Loucy (cell line): ENCODE measurements around the gene SETBP1.

Experiments
- H2AFZ ChIP-seq: fragments of 200-600 bp; sonication (generic); 2 replicates; pipeline ENCODE4 v1.6.0; 2016; ENCODE audit warnings: antibody characterized with exemption, mild to moderate bottlenecking, low read length, moderate library complexity
- H3F3A ChIP-seq: fragments of 200-600 bp; 2 replicates; pipeline ENCODE4 v1.6.0; 2016; ENCODE audit warnings: antibody characterized with exemption, low read depth, mild to moderate bottlenecking
- H3K27me3 ChIP-seq: fragments of 200-600 bp; sonication (generic); 2 replicates; pipeline ENCODE4 v1.6.1; 2014; ENCODE audit warnings: low read length, mild to moderate bottlenecking; ENCODE audit not compliant: insufficient read depth, poor library complexity, severe bottlenecking
- H3K36me3 ChIP-seq: fragments of 200-600 bp; sonication (generic); 2 replicates; pipeline ENCODE4 v1.6.1; 2016; ENCODE audit warnings: low read length; ENCODE audit not compliant: insufficient read depth
- H3K4me1 ChIP-seq: fragments of 200-600 bp; sonication (generic); 2 replicates; pipeline ENCODE4 v1.5.1; 2014; ENCODE audit warnings: low read length, mild to moderate bottlenecking; ENCODE audit not compliant: insufficient read depth, poor library complexity, severe bottlenecking
- H3K4me2 ChIP-seq: fragments of 200-600 bp; sonication (generic); 2 replicates; pipeline ENCODE4 v1.6.0; 2014; ENCODE audit warnings: antibody characterized with exemption, low read length, low read depth, mild to moderate bottlenecking; ENCODE audit not compliant: poor library complexity, severe bottlenecking
- H3K4me3 ChIP-seq: fragments of 200-600 bp; sonication (generic); 2 replicates; pipeline ENCODE4 v1.5.1; 2014; ENCODE audit warnings: low read length, mild to moderate bottlenecking, mixed read lengths; ENCODE audit not compliant: poor library complexity, severe bottlenecking
- H3K79me2 ChIP-seq: fragments of 200-600 bp; sonication (generic); 2 replicates; pipeline ENCODE4 v1.6.1; 2014; ENCODE audit warnings: low read length; ENCODE audit not compliant: insufficient read depth
- H3K9ac ChIP-seq: fragments of 200-600 bp; sonication (generic); 2 replicates; pipeline ENCODE4 v1.6.0; 2014; ENCODE audit warnings: mild to moderate bottlenecking, low read depth, low read length, moderate library complexity; ENCODE audit not compliant: poor library complexity, severe bottlenecking
- H3K9me2 ChIP-seq: fragments of 200-600 bp; sonication (generic); replicated peaks from 2 replicates; pipeline ENCODE4 v1.6.1; 2016; ENCODE audit warnings: low read depth, low read length, mixed read lengths
- H3K9me3 ChIP-seq: fragments of 200-600 bp; sonication (generic); 2 replicates; pipeline ENCODE4 v1.6.1; 2014; ENCODE audit warnings: mild to moderate bottlenecking, antibody characterized with exemption, low read length, low read depth; ENCODE audit not compliant: insufficient read depth
- H4K20me1 ChIP-seq: fragments of 200-600 bp; sonication (generic); 2 replicates; pipeline ENCODE4 v1.6.0; 2014; ENCODE audit warnings: antibody characterized with exemption, low read length, mild to moderate bottlenecking; ENCODE audit not compliant: insufficient read depth, poor library complexity, severe bottlenecking
- CTCF ChIP-seq: fragments of 200-600 bp; sonication (generic); conservative IDR thresholded peaks from 2 replicates; pipeline ENCODE4 v1.5.1; 2014; ENCODE audit warnings: mild to moderate bottlenecking, antibody characterized with exemption, low read length
- EZH2phosphoT487 ChIP-seq: fragments of 200-600 bp; IDR thresholded peaks from 2 replicates; pipeline ENCODE4 v1.6.1; 2018; ENCODE audit warnings: antibody characterized with exemption, mild to moderate bottlenecking, moderate library complexity, borderline replicate concordance

Gene SETBP1

GRCh38 chr18:44897816-44898215 lies 217.1 kb downstream of the SETBP1 start:
- no peaks in the 10 kb centered on the region for H4K20me1 ChIP-seq
- H3K27me3 ChIP-seq: no peaks in the 10 kb centered on the region
- no peak overlapping the region for H2AFZ ChIP-seq
- no peak overlapping the region for H3K4me2 ChIP-seq
- H3F3A ChIP-seq: no peaks in the 10 kb centered on the region
- no peak overlapping the region for H3K4me3 ChIP-seq
- H3K9me2 ChIP-seq: no peaks in the 10 kb centered on the region
- no peak for TF ChIP-seq EZH2phosphoT487
- no peaks in the 10 kb centered on the region for H3K9me3 ChIP-seq
- peaks cover 36% of the 10 kb centered on the region for H3K4me1 ChIP-seq
- no peak overlapping the region for H3K9ac ChIP-seq
- no peaks in the 10 kb centered on the region for H3K36me3 ChIP-seq
- H3K79me2 ChIP-seq: no peaks in the 10 kb centered on the region

DNA sequence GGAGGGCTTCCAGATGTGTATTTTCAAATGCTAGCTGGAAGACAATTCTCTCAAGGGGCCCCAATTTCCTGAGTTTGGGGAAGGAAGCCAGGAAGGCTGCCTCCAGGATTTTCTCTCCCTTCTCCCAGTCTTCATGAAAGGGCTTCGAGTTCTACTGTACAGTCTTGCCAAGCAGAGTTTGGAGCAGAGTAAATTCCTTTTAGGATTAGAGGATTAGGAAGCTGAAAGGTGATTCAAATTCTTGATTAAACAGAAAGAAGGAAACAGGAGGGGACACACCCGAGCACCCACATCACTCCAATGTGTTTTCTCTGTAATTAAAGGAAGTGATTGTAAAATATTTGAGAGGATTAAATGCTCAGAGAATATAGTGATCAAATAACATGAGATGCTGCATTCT lies 217.8 kb downstream of the SETBP1 start:
- H3K9ac ChIP-seq: no peak overlapping the region
- H3K27me3 ChIP-seq: no peaks in the 10 kb centered on the region
- H3F3A ChIP-seq: no peaks in the 10 kb centered on the region
- H2AFZ ChIP-seq: no peak overlapping the region
- no peak overlapping the region for H3K4me3 ChIP-seq
- no peaks in the 10 kb centered on the region for H3K79me2 ChIP-seq
- TF ChIP-seq CTCF (no peak), EZH2phosphoT487 (no peak)
- no peaks in the 10 kb centered on the region for H3K9me3 ChIP-seq
- no peaks in the 10 kb centered on the region for H4K20me1 ChIP-seq
- peaks cover 30% of the 10 kb centered on the region for H3K4me1 ChIP-seq
- H3K36me3 ChIP-seq: no peaks in the 10 kb centered on the region; the same call in 1 of the 2 replicates
- H3K9me2 ChIP-seq: no peaks in the 10 kb centered on the region
- no peak overlapping the region for H3K4me2 ChIP-seq

DNA sequence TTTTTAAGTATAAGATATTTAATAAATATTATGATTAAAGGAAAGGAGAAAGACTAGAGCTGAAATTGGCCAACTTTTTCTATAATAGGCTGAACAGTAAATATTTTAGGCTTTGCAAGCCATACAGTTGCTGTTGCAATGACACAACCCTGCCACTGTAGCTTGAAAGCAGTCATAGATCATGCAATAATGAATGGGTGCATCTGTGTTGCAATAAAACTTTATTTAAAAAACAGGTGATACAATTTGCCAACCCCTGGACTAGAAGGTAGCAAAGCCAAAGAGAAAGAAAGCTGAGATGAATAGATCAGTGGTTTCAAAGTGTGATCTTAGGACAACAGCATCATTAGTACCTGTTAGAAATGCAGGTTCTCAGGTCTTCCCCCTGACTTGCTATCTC lies 219.1 kb downstream of the SETBP1 start:
- TF ChIP-seq CTCF (peak; percentile 41), EZH2phosphoT487 (no peak)
- Histone ChIP-seq H3K36me3 (no peaks in the 10 kb centered on the region; the same call in 1 of the 2 replicates), H3K4me3 (no peak overlapping the region), H3K9me2 (no peaks in the 10 kb centered on the region), H3K27me3 (no peaks in the 10 kb centered on the region), H3K4me1 (peaks cover 29% of the 10 kb centered on the region), H3K9ac (no peak overlapping the region), H3K4me2 (no peak overlapping the region), H3F3A (no peaks in the 10 kb centered on the region), H2AFZ (no peak overlapping the region), H3K79me2 (no peaks in the 10 kb centered on the region), H4K20me1 (no peaks in the 10 kb centered on the region), H3K9me3 (no peaks in the 10 kb centered on the region)

GRCh38 chr18:44900627-44901026 lies 219.9 kb downstream of the SETBP1 start:
- H3K9ac ChIP-seq: no peak overlapping the region
- no peaks in the 10 kb centered on the region for H3F3A ChIP-seq
- H3K4me1 ChIP-seq: peaks cover 33% of the 10 kb centered on the region
- H3K4me3 ChIP-seq: no peak overlapping the region
- no peak overlapping the region for H2AFZ ChIP-seq
- no peaks in the 10 kb centered on the region for H3K9me2 ChIP-seq
- H4K20me1 ChIP-seq: no peaks in the 10 kb centered on the region
- no peak for TF ChIP-seq CTCF
- no peaks in the 10 kb centered on the region; the same call in 1 of the 2 replicates for H3K36me3 ChIP-seq
- H3K27me3 ChIP-seq: no peaks in the 10 kb centered on the region
- no peak overlapping the region for H3K4me2 ChIP-seq
- H3K79me2 ChIP-seq: no peaks in the 10 kb centered on the region
- H3K9me3 ChIP-seq: no peaks in the 10 kb centered on the region
